ENCODE data around the gene TMCO4.

DNA sequence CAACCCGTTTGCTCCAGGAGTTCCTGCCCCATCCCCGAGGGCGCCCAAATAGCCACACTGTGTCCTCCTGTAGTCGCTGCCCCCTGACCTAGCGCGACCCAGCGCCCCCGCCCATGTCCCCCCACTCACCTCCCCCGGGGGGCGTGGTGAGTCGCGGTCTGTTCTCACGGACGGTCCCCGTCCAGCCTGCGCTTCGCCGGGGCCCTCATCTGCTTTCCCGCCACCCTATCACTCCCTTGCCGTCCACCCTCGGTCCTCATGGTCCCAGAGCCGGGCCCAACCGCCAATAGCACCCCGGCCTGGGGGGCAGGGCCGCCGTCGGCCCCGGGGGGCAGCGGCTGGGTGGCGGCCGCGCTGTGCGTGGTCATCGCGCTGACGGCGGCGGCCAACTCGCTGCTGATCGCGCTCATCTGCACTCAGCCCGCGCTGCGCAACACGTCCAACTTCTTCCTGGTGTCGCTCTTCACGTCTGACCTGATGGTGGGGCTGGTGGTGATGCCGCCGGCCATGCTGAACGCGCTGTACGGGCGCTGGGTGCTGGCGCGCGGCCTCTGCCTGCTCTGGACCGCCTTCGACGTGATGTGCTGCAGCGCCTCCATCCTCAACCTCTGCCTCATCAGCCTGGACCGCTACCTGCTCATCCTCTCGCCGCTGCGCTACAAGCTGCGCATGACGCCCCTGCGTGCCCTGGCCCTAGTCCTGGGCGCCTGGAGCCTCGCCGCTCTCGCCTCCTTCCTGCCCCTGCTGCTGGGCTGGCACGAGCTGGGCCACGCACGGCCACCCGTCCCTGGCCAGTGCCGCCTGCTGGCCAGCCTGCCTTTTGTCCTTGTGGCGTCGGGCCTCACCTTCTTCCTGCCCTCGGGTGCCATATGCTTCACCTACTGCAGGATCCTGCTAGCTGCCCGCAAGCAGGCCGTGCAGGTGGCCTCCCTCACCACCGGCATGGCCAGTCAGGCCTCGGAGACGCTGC is 133.9 kb downstream of the TMCO4 start:
- no peak for TF ChIP-seq CTCF (IDR thresholded peaks at IDR 0.05)
- TF ChIP-seq POLR2A (IDR thresholded peaks at IDR 0.05) = no peak
